Umbilical cord (tissue), 2 donors: ENCODE measurements around the gene MAP2K2. TPM values are rescaled to one million over a fixed set of nuclear protein-coding genes. Genes with fewer than 3 reads are reported as not detected.

Experiments
- DNase-seq: peaks from one replicate; pipeline ENCODE4 v3.0.0-alpha.2; 2015; ENCODE audit warnings: low spot score
- total RNA-seq: library from RNA; depleted of rRNA; stranded (reverse); fragments of >200 nt; gene quantifications from one replicate; pipeline ENCODE4 v1.2.3, GENCODE V29; 2014; ENCODE audit warnings: low replicate concordance; ENCODE audit not compliant: insufficient read depth

MAP2K2 gene
- total RNA-seq, 1 donor from 2014 or later, result 72.5 TPM

DNA sequence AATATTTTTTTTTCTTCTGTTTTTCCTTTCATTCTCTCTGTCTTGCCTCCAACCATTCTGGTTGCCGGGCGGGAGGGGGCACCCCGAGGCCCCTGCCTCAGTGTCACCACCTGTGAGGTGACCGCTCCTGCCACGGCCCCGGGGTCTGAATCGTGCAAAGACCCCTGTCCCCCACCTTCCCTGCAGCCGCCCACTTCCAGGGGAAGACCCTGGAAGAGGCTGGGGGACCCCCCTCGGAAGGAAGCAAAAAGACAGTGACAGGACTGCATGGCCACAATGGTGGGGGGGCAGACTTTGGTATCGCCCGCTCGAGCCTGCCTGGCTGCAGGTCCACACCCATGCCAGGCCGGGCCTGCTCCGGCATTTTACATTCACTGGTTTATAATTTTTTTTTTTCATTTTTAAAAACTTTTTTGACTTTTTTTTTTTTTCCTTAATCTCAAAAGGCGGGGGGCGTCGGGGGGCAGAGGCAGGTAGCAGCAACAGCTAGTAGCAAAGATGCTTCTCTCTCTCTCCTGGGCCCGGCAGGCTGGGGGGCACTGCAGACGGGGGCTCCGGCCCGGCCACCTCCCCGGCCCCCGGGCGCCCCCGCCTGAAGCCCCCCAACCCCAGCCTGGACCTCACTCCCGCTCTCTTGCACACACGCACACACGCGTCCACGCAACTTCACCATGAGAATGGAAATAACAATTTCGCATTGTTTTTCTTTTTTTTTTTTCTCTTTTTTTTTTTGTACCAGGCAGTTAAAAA is 79.8 kb downstream of the MAP2K2 start:
- no peak for DNase-seq

DNA sequence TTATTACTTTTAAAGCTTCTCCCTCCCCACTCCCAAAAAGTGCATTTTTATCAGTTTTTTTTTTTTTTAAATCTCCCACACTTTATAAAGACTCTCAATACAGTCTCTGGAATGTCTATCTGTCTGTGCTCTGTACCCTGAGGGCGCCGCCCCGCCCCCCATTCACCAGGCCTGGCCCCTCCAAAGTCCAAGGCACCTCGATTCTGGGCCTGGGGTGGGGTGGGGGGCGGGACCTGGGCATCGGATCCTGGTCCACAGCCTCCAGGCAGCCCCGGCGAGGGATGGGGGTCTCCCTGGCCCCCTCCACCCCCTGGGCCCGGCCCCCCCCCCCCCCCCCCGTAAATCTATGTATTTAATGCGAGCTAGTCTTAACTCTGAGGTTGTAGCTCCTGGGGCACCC is 80.5 kb downstream of the MAP2K2 start:
- no peak for DNase-seq

DNA sequence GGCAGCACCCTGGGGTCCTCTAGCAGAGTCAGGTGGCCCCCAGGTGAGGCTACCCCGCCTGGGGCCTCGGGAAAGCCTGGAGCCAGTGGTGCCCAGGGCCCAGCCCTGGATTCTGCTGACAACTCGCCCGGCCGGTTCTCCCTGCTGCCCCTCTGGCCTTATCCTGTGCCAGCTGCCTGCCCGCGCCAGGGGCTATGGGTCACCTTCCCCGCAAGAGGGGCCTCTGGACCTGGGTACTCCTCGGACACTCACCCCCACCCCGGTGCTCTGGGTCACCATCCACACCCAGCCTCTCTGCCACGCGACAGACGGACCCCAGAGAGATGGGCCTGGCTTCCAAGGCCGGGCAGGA is 81.2 kb downstream of the MAP2K2 start:
- no peak for DNase-seq

DNA sequence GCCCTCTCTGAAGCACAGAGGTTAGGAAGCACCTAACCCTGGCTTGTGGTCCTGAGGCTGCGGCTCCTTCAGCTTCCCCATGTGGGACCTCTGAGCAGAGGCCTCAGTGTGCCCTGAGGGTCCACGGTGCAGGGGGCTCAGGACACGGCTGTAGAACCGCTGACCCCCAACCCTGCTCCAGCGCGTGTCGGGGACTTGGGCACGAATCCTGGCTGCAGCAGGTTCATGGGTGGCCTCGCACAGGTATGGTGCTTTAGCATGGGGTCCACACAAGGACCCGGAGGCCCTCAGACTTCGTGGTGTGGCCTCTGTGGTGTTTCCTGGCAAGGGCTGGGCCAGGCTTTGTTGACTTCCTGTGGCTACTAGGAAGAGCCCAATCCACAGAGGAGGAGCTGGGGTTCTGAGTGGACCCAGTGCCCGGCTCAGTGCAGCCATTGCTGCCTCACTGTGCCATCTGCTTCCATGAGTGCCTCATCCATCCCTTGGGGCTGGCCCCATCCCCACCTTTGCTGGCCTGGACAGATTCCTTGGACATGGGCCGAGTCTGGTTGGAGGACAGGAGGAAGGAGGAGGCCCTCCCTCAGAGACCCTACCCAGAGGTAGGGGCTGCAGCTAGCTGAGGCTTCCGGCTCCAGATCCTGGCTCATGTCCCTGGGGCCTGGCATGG is 81.7 kb downstream of the MAP2K2 start:
- DNase-seq, result no peak

Other genes starting within 250 kb of the MAP2K2 start
- gene ATCAY, start 243.4 kb downstream of the MAP2K2 start, total RNA-seq, result 0.24 TPM
- gene NMRK2, start 191.1 kb downstream of the MAP2K2 start, total RNA-seq, result not detected
- gene DAPK3, start 153.0 kb downstream of the MAP2K2 start, total RNA-seq, result 87.2 TPM
- 2,474 TPM for gene EEF2, start 138.7 kb downstream of the MAP2K2 start, total RNA-seq
- 11.6 TPM for gene PIAS4, start 116.4 kb downstream of the MAP2K2 start, total RNA-seq
- 16.9 TPM for gene ZBTB7A, start 57.2 kb downstream of the MAP2K2 start, total RNA-seq
- gene CREB3L3, start 29.5 kb upstream of the MAP2K2 start, total RNA-seq, result not detected
- gene SIRT6, start 58.4 kb upstream of the MAP2K2 start, total RNA-seq, result 2.2 TPM
- gene ANKRD24, start 58.6 kb upstream of the MAP2K2 start, total RNA-seq, result 1.4 TPM
- gene EBI3, start 105.4 kb upstream of the MAP2K2 start, total RNA-seq, result not detected
- gene YJU2, start 123.0 kb upstream of the MAP2K2 start, total RNA-seq, result 12.3 TPM
- gene SHD, start 155.1 kb upstream of the MAP2K2 start, total RNA-seq, result 2.9 TPM
- gene TMIGD2, start 178.3 kb upstream of the MAP2K2 start, total RNA-seq, result not detected
- gene FSD1, start 180.5 kb upstream of the MAP2K2 start, total RNA-seq, result 3.4 TPM
- gene STAP2, start 214.7 kb upstream of the MAP2K2 start, total RNA-seq, result not detected
- 6.3 TPM for gene MPND, start 219.4 kb upstream of the MAP2K2 start, total RNA-seq